GM19463 (cell line): Measurements from ENCODE around the gene KRTAP5-1.
"Not testable (repeated sequence)": the region's sequence is repeated elsewhere in the genome, so short reads cannot be mapped to it uniquely, and the experiment has no call there.

ENCODE experiments used
- ATAC-seq: cut with Tn5 transposase; IDR thresholded peaks from one replicate; pipeline ENCODE4 v1.9.1; 2021; ENCODE audit warnings: mild to moderate bottlenecking, moderate library complexity; ENCODE audit not compliant: unreplicated experiment

Gene KRTAP5-1

GRCh38 chr11:1584661-1585370 is at the start of gene KRTAP5-1:
TSS of gene KRTAP5-1 (minus strand) at chr11:1585283. CDS start at chr11:1585249, 34 bp downstream.
- ATAC-seq, result not testable (repeated sequence)

- ATAC-seq, result no peak
Measured at GRCh38 chr11:1633864-1634263, 48.8 kb upstream of the KRTAP5-1 start.

- no peak for ATAC-seq
Measured at GRCh38 chr11:1632053-1632714, 47.1 kb upstream of the KRTAP5-1 start.

- no peak for ATAC-seq
Measured at GRCh38 chr11:1631066-1631568, 46.0 kb upstream of the KRTAP5-1 start.

GRCh38 chr11:1630271-1630670 is 45.2 kb upstream of the KRTAP5-1 start:
- ATAC-seq, result no peak

GRCh38 chr11:1629326-1630185 is 44.5 kb upstream of the KRTAP5-1 start, which contains the start of gene KRTAP5-5:
TSS of gene KRTAP5-5 (plus strand) at chr11:1629775. CDS start at chr11:1629841, 66 bp downstream.
- no peak for ATAC-seq

GRCh38 chr11:1628506-1629325 is 43.6 kb upstream of the KRTAP5-1 start:
- no peak for ATAC-seq

GRCh38 chr11:1625541-1625940 is 40.5 kb upstream of the KRTAP5-1 start:
- ATAC-seq, result no peak

- ATAC-seq, result no peak
Measured at GRCh38 chr11:1624621-1625020, 39.5 kb upstream of the KRTAP5-1 start.

GRCh38 chr11:1623716-1624115 is 38.6 kb upstream of the KRTAP5-1 start:
- no peak for ATAC-seq

GRCh38 chr11:1622086-1622485 is 37.0 kb upstream of the KRTAP5-1 start, which contains the start of gene KRTAP5-4:
TSS of gene KRTAP5-4 (minus strand) at chr11:1622138. CDS start at chr11:1622093, 45 bp downstream.
- ATAC-seq, result no peak

- no peak for ATAC-seq
Measured at GRCh38 chr11:1619449-1619848, 34.4 kb upstream of the KRTAP5-1 start.

- ATAC-seq, result no peak
Measured at GRCh38 chr11:1618231-1618630, 33.1 kb upstream of the KRTAP5-1 start.

GRCh38 chr11:1608363-1608762 is 23.3 kb upstream of the KRTAP5-1 start, which contains the start of gene KRTAP5-3:
TSS of gene KRTAP5-3 (minus strand) at chr11:1608463. CDS start at chr11:1608385, 78 bp downstream.
- no peak for ATAC-seq

- not testable (repeated sequence) for ATAC-seq
Measured at GRCh38 chr11:1607901-1608300, 22.8 kb upstream of the KRTAP5-1 start.

GRCh38 chr11:1607156-1607845 is 22.2 kb upstream of the KRTAP5-1 start:
- not testable (repeated sequence) for ATAC-seq

- ATAC-seq, result peak; percentile 89
Measured at GRCh38 chr11:1605923-1606322, 20.8 kb upstream of the KRTAP5-1 start.

- no peak for ATAC-seq
Measured at GRCh38 chr11:1604711-1605110, 19.6 kb upstream of the KRTAP5-1 start.

GRCh38 chr11:1604181-1604580 is 19.1 kb upstream of the KRTAP5-1 start:
- ATAC-seq, result no peak
